NOMO-1 treated with DMSO at 0.1 percent for 48 hours (cell line): ENCODE measurements around the gene ANKRD6.
"Not testable (repeated sequence)": the region's sequence is repeated elsewhere in the genome, so short reads cannot be mapped to it uniquely, and the experiment has no call there.

Source experiments
- DNase-seq: peaks from one replicate; lab custom pipeline; 2025; ENCODE audit not compliant: unreplicated experiment; lab: John Stamatoyannopoulos, UW

The ANKRD6 gene

GRCh38 chr6:89432875-89433251, at the start of gene ANKRD6:
ANKRD6 (plus strand) TSS chr6:89433152; CDS start chr6:89566977, 133,825 bp downstream.
- DNase-seq, result peak; percentile 54

DNA sequence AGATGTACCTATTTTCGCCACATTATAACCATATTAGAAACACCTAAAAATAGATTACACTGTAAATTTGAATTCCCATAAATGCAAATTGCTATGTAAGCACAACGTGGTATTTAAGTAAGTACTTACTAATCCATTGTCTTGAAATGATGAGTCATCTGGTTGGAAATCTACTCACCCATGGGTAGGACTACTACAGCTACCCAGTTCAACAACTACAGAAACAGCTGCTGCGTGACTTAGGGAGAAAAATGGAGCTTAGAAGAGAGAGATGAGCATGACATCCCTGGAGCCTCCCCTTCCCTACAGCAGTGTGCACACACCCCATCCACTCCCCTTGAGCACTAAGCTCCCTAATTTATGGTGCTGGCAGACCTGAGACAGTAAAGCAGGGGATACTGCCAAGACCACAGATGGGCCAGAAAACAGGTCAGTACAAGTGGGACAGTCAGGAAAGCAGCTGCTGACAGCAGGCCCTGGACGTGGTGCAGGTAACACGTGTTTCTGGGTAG, 47.7 kb upstream of the ANKRD6 start:
- DNase-seq, result peak; percentile 11

DNA sequence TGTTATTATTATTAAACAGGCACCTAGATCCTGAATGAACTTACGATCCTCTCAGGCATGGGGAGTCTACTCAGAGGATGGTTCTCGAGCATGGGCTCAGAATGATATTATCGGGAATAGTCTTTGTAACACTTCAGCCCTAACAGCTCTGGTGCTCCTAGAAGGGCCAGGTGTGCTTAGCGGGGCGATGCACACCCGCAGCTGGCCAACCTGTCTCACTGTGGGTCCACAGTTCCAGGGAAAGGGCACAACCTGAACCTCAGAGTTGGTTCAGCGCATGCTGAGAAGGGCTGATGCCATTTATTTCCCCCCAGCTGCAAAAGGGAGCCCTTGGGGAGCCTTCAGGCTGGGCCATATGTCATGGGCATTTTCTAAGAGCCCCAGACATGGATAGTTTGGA, 47.1 kb upstream of the ANKRD6 start:
- DNase-seq, result no peak

- no peak for DNase-seq
Measured at GRCh38 chr6:89386917-89387491, 45.9 kb upstream of the ANKRD6 start.

DNA sequence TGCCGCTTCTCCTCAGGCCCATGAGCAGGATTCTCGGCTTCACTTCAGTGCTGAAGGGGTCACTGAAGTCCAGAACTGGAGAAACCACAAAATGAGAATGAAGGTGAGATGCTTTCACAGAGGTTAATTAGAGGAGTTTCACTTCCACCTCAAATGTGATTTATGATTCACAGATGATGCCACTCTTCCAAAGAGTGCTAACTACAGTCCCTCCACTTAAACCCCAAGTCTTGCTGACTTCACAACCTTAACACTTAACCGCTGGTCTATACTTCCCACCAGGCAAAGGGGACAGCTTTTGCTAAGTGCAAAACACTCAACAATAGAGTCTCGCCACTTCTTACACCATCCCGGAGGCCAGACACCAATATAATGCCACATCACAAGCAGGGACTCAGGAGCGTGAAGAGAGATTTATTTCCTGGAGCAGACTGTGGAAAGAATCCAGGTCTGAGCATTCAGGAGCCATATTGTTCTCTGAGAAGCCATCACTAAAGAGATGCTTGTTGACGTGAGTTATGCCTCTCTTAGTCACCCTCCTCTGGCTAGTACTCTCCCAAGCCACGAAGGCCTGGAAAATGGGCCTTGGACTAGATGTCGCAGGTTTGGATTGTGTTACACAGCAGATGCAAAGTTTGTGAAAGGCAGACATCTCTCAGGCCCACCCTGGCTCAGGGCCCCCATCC, 45.3 kb upstream of the ANKRD6 start:
- DNase-seq, result peak; percentile 88

DNA sequence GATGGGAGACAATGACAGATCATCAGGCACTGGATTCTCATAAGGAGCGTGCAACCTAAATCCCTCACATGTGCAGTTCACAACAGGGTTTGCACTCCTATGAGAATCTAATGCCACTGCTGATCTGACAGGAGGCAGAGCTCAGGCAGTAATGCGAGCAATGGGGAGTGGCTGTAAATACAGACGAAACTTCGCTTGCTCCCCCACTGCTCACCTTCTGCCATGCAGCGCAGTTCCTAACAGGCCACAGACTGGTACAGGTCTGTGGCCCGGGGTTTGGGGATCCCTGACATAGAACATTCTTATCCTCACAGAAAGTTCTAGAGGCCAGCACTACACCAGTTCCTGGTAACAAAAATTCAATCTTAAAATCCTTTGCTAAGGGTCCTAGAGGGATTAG, 44.1 kb upstream of the ANKRD6 start:
- DNase-seq, result no peak

GRCh38 chr6:89392823-89393222, 40.1 kb upstream of the ANKRD6 start:
- no peak for DNase-seq

DNA sequence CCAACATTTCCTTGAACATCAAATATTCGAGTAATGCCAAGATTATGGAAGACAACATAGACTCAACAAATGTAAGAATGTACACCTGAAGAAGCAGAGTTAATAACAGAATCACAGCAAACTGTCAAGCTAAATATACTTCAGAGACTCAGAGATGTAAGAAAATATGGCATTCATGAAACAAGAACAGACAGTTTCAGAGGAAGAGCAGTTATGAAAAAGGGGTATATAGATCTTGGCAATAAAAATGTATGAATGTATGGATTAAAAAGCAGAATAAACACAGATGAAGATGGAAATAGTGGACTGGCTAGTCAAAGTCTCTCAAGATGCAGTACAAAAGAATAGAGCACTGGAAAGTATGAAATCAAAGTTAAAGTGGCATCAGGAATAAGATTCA, 39.3 kb upstream of the ANKRD6 start:
- no peak for DNase-seq

GRCh38 chr6:89397884-89398283, 35.1 kb upstream of the ANKRD6 start:
- DNase-seq, result not testable (repeated sequence)

DNA sequence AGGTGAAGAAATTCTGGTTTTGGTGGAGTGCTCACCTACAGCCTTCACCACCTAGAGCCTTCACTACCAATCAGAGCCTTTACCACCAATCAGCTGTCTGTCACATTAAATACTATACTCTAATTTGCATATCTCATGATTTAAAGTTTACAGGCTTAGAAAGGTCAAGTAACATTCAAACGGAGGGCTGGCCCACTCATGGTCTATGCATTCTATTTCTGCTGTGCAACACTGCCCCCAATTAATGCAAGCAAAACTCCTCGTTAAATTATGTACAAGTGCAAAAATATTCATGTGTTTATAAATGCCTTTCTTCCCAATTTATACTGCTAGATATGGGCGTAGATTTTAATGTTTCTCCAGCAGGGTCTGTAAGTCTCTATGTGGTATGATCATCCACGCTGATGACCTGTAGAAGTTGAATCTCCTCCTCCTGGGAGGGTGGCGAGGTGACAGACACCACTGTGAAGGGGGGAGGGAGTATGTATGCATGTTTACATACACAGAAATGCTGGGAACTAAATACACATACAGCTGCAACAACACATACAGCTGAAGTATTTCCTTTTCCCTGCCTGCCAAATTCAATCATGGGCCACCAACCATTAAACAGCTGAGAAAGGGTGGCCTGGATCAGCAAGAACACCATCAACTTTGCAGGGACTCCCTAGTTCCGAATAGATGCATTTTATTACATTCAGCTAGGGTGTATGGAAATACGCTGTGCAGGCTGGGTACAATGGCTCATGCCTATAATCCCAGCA, 34.0 kb upstream of the ANKRD6 start:
- no peak for DNase-seq

- DNase-seq, result no peak
Measured at GRCh38 chr6:89400050-89400449, 32.9 kb upstream of the ANKRD6 start.

DNA sequence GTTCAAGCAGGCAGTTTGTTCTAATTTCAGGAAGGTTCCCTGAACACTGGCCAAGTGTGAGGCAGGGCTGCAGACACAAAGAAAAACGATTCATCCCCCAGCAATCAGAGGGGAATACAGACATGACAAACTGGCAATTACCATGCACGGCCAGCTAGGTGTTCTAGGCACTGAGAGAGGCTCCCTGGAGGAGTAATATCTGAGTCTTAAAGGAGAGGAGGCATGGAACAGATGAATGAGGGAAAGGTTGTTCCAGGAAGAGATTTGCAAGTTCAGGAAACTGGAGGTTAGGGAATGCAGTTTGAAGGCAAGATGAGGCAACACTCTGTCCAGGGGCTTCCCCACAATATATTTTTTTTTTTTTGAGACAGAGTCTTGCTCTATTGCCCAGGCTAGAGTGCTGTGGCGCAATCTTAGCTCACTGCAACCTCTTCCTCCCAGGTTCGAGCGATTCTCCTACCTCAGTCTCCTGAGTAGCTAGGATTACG, 32.0 kb upstream of the ANKRD6 start:
- DNase-seq, result no peak

DNA sequence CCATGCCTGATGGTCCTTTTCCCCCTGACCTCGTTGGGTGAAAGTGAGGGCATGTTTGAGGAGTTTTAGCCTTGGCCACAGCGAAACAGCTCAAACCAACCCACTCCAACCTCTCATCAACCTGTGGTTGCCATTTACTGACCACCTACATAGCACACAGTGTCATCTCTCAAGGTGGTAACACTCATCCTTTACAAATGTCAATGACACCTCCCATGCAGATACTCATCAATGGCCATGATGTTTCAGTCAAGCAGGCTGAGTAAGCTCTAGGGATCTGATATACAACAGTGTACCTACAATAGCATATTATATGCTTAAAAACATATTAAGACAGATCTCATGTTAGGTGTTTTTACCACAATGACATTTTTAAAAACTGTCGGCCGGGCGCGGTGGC, 30.2 kb upstream of the ANKRD6 start:
- DNase-seq, result no peak

- no peak for DNase-seq
Measured at GRCh38 chr6:89404512-89404911, 28.4 kb upstream of the ANKRD6 start.

DNA sequence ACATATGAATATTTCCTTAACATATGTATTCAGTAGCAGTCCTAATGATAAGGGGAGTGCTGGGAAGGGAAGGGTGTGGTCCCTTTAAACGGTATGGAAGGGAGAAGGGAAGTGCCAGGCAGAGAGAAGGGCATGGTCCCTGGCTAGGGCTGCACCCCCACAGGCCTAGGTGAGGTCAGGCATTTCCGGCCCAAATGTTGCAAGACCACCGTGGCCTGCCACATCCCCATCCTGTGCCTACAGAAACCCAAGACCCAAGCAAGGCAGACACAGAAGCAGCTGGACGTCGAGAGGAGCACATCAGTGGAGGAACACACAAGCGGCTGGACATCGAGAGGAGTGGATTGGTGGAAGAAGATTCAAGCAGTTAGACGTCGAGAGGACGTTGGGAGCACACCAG, 26.8 kb upstream of the ANKRD6 start:
- peak; percentile 26 for DNase-seq

- no peak for DNase-seq
Measured at GRCh38 chr6:89409461-89410035, 23.4 kb upstream of the ANKRD6 start.

DNA sequence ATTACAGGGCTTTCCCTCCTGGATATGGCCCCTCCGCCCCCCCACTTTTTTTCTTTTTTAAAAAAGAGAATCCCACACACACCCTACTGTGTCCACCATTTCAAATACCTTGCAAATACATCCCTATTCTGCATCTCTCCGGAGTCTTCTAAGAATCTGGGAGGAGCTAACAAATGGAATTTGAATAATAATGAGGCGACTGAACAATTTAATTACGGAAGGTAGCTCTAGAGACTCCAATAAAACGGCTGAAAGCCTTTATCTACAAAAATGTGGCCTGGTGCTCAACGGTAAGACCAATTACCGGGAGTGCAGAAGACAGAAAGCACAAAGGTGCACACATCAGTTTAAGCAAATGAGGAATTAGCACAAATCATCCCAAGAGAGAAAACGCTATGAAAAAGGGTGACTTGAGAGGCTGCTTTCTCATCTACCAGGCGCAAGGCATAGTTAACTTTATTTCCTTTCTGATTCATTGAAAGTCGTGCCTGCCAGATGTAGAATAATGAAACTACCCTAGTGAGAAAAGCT, 22.7 kb upstream of the ANKRD6 start:
- no peak for DNase-seq

GRCh38 chr6:89410788-89411144, 22.2 kb upstream of the ANKRD6 start:
- peak; percentile 5 for DNase-seq

DNA sequence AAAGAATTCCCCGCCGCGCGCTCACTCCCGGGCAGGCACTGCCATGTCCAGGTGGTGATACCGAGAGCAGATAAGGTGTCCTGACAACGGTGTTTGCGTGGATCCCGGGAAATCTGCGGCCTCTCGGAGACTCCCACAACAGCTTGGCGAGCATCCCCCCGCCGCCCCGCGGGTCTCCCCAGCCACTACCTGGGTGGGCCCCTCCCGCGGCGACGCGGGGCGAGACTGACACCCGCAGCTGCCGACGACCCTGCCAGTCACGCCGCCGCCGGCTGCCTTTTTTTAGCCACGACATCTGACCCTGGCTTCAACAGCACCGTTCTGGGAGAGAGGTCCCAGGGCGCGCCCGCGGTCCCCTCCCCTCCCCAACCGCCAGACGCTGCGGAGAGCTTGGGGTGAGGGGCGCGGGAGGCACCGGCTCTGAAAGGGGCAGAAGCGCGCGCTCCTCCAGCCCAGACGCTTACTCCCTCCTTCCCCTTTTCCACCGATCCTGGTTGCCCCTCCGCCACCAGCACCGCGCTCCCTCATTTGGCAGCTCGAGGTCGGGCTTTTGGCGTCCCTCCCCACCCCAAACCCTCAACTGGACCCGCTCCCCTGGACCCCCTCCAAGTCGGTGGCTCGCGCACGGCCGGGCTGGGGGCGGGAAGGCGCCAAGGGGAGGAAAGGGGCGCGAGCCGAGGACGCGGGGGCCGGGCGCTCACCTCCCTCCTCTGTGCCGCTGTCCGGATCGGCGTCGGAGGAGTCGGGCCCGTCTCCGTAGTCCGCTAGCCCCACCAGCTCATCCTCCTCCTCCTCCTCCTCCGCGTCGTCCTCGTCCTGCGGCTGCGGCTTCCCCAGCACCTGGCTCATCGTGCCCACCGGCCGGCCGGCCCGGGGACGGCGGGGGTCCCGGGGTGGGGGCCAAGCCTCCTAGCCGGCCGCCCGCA, 21.5 kb upstream of the ANKRD6 start:
- DNase-seq, result peak; percentile 49
